KBM-7 (cell line): ENCODE measurements around the gene PATJ.
"Not testable (repeated sequence)": the region's sequence is repeated elsewhere in the genome, so short reads cannot be mapped to it uniquely, and the experiment has no call there.

ENCODE experiments used
- DNase-seq: peaks from one replicate; pipeline ENCODE4 v3.0.0-alpha.2; 2015
- in situ Hi-C: fragments of 300-500 bp; cut with MboI; formaldehyde crosslinking; loops from 2 replicates; pipeline ENCODE4 v1.14.3; 2020; ENCODE audit warnings: low sequenced_read_pairs, low pct_unique_long_range_greater_than_20kb, mixed read lengths

The PATJ gene

DNA sequence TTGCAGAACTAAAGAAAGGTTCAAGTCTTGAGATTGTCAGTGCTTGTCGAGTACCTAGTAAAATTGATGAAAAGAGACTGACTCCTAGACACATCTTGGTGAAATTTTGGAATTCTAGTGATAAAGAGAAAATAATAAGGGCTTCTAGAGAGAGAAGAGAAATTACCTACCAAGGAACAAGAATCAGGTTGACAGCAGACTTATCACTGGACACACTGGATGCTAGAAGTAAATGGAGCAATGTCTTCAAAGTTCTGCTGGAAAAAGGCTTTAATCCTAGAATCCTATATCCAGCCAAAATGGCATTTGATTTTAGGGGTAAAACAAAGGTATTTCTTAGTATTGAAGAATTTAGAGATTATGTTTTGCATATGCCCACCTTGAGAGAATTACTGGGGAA is 468.7 kb downstream of the PATJ start:
- no peak for DNase-seq
- in situ Hi-C loops = no loop called here

DNA sequence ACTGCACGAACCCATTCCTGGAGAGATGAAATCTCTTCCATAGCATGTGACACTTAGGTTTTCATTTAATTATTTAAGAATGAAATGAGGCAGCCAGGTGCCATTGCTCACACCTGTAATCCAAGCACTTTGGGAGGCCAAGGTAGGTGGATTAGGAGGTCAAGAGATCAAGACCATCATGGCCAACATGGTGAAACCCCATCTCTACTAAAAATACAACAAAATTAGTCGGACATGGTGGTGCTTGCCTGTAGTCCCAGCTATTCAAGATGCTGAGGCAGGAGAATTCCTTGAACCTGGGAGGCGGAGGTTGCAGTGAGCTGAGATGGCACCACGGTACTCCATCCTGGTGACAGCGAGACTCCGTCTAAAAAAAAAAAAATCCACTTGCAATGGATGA is 470.1 kb downstream of the PATJ start:
- DNase-seq = no peak
- in situ Hi-C loops = no loop called here

DNA sequence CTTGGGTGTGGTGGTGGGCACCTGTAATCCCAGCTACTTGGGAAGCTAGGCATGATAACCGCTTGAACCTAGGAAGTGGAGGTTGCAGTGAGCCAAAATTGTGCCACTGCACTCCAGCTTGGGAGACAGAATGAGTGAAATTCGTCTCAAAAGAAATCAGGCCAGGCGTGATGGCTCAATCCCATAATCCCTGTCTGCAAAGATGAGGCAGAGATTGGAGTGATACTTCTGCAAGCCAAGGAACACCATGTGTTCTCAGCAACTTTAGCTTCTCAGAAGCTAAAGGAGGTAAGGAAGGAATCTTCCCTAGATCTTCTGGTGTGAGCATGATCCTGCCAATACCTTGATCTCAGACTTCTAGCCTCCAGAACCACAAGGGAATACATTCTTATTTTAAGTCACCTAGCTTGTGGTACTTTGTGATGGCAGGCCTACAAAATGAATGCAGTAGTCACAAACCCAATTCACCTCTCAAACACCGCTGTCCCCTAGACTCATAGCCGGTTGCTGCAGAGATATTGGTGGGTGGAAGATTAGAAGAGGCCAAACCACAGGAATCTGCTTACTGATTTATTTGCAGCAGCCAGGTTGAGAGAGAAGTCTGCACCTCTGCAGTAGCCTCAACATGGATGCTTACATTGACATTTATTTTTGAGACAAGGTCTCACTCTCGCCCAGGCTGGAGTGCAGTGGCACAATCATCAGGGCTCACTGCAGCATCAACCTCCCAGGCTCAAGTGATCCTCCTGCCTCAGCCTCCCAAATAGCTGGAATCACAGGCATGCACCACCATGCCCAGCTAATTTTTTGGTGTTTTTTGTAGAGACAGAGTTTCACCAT is 471.0 kb downstream of the PATJ start:
- in situ Hi-C loops = no loop called here

DNA sequence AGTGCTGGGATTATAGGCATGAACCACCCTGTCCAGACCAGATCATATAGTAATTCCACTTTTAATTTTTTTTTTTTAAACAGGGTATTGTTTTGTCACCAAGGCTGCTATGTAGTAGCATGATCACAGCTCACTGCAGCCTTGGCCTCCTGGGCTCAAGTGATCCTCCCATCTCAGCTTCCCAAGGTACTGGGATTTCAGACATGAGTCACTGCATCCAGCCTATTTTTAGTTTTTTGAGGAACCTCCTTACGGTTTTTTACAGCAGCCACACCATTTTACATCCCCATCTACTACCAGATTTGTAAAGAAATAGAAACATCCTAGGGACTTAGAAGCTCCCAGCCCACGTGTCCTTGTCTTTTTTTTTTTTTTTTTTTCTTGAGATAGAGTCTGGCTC is 476.3 kb downstream of the PATJ start:
- no peak for DNase-seq
- in situ Hi-C loops = no loop called here

More for the DNA sequence above, 471.0 kb downstream of the PATJ start:
- no peak for DNase-seq

DNA sequence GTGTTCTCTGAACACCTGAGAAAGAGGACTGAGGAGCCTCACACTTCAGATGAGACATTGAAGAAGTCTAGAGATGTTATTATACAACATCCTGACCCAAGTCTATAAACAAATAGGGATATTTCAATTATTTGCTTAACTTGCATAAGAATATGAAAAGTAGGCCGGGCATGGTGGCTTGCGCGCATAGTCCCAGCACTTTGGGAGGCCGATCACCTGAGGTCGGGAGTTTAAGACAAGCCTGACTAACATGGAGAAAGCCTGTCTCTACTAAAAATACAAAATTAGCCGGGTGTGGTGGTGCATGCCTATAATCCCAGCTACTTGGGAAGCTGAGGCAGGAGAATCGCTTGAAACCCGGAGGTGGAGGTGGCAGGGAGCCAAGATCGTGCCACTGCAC is 478.2 kb downstream of the PATJ start:
- DNase-seq, in situ Hi-C loops: not testable (repeated sequence)

DNA sequence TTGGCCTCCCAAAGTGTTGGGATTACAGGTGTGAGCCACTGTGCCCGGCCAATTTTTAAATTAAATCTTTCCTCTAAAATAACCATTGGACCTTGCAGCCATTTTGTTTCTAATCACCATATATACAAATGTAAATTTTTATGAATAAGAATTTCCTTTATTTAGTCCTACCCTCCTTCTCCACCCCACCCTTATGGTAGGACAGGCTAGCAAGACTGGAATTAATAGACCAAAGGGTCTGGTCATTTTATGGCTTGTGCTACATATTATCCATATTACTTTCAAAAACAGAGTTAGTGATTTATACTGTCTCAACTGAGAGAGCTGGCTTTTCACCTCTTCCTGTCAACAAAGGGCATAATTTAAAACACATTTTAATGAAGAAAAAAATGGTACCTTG is 478.9 kb downstream of the PATJ start:
- in situ Hi-C loops = no loop called here
- DNase-seq = no peak

DNA sequence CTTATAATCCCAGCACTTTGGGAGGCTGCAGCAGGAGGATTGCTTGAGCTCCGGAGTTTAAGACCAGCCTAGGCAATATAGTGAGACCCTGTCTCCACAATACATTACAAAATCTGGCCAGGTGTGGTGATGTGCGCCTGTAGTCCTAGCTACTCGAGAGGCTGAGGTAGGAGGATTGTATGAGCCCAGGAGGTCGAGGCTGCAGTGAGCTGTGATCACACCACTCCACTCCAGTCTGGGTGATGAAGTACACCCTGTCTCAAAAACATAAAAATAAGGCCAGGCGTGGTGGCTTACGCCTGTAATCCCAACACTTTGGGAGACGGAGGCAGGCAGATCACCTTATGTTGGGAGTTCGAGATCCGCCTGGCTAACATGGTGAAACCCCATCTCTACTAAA is 480.0 kb downstream of the PATJ start:
- no peak for DNase-seq
- in situ Hi-C loops = no loop called here

DNA sequence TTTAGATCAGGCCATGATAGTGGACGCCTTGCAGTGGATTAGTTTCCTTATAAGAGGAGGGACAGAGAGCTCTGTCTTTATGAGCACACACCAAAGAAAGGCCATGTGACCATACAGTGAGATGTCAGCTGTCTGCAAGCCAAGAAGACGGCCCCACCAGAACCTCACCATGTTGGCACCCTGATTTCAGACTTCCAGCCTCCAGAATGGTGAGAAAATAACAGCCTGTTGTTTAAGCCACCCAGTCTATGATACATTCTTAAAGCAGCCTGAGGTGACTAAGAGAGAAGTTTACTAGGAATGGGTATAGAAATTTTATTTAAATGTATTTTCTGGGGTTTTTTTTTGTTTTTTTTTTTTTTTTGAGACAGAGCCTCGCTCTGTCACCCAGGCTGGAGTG is 481.9 kb downstream of the PATJ start:
- DNase-seq = no peak
- in situ Hi-C loops = no loop called here

DNA sequence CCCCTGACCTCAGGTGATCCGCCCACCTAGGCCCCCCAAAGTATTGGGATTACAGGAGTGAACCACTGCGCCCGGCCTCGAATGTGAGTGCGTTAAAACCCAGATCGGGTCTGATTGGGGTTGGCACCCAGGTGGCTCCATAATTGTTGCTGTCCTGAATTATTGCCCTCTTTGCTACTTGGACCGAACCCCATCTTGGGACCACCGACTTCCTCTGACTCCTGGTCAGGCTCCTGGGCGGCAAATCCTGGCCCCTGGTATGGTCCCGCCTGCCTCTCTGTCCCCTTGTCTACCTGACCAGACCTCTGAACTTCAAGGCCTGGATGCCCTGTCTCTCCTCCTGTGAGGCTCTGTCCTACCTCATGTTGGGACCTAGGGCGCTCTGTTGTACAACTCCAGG is 485.2 kb downstream of the PATJ start:
- no peak for DNase-seq
- in situ Hi-C loops = no loop called here
